SK-N-MC (cell line): Measurements from ENCODE around the gene GIGYF2.

Experiments used
- DNase-seq: peaks from one replicate; pipeline ENCODE4 v3.0.0-alpha.2; 2011; ENCODE audit warnings: low read depth, low spot score
- H3K27ac ChIP-seq: fragments of 200-600 bp; sonication (generic); 2 replicates; pipeline ENCODE4 v1.5.1; 2016; ENCODE audit warnings: mixed run types
- H3K36me3 ChIP-seq: fragments of 200-600 bp; sonication (generic); 2 replicates; pipeline ENCODE4 v1.6.1; 2017; ENCODE audit warnings: antibody characterized with exemption, low read length, mixed read lengths; ENCODE audit not compliant: insufficient read depth
- H3K4me3 ChIP-seq: fragments of 200-600 bp; sonication (generic); 2 replicates; pipeline ENCODE4 v1.5.1; 2016
- H3K9ac ChIP-seq: fragments of 200-600 bp; sonication (generic); 2 replicates; pipeline ENCODE4 v1.8.0; 2017; ENCODE audit warnings: mixed run types, mixed read lengths; ENCODE audit not compliant: insufficient read length
- H3K9me3 ChIP-seq: fragments of 200-600 bp; sonication (generic); 2 replicates; pipeline ENCODE4 v1.6.1; 2017; ENCODE audit warnings: low read depth, mild to moderate bottlenecking, antibody characterized with exemption, low read length, moderate library complexity, mixed read lengths
- EZH2 ChIP-seq: fragments of 200-600 bp; sonication (generic); IDR thresholded peaks from one replicate; pipeline ENCODE4 v1.6.1; 2017; ENCODE audit warnings: antibody characterized with exemption
- FOXP2 ChIP-seq: optimal IDR thresholded peaks from 2 replicates; pipeline ENCODE3; 2011; ENCODE audit warnings: mild to moderate bottlenecking, moderate library complexity; ENCODE audit not compliant: insufficient read depth; ENCODE audit errors: extremely low read length, control extremely low read depth
- POLR2AphosphoS5 ChIP-seq: IDR thresholded peaks from 2 replicates; pipeline ENCODE4 v1.6.1; 2012; ENCODE audit warnings: mild to moderate bottlenecking, low read depth, low read length, borderline replicate concordance

GIGYF2 gene

GRCh38 chr2:232697059-232697806 is at the start of gene GIGYF2:
Gene GIGYF2, plus strand, starts transcription at chr2:232697331. Its CDS starts 37,867 bp downstream, at chr2:232735198.
- Histone ChIP-seq H3K4me3 (peak within 1 kb of the TSS; percentile 96), H3K36me3 (peaks cover 23% of the 10 kb centered on the region), H3K27ac (0 out of 2 replicates have a peak within 1 kb of the TSS, but pooled peaks have one; percentile 69), H3K9ac (peak within 1 kb of the TSS; percentile 98), H3K9me3 (no peaks in the 10 kb centered on the region)
- DNase-seq: peak; percentile 58
- TF ChIP-seq FOXP2: no peak
- TF ChIP-seq EZH2: no peak
- peak; percentile 99 for TF ChIP-seq POLR2AphosphoS5

GRCh38 chr2:232649033-232649432 is 48.1 kb upstream of the GIGYF2 start:
- TF ChIP-seq FOXP2: no peak
- TF ChIP-seq EZH2: no peak
- no peak for TF ChIP-seq POLR2AphosphoS5
- Histone ChIP-seq H3K9me3 (no peaks in the 10 kb centered on the region), H3K4me3 (no peak overlapping the region), H3K9ac (no peak overlapping the region), H3K27ac (no peak overlapping the region), H3K36me3 (no peaks in the 10 kb centered on the region)
- DNase-seq: no peak

GRCh38 chr2:232652505-232652851 is 44.7 kb upstream of the GIGYF2 start:
- Histone ChIP-seq H3K9me3 (no peaks in the 10 kb centered on the region), H3K27ac (no peak overlapping the region), H3K36me3 (no peaks in the 10 kb centered on the region), H3K4me3 (no peak overlapping the region), H3K9ac (no peak overlapping the region)
- no peak for TF ChIP-seq EZH2
- no peak for TF ChIP-seq FOXP2
- no peak for TF ChIP-seq POLR2AphosphoS5
- DNase-seq: no peak

- no peak for DNase-seq
- TF ChIP-seq FOXP2 (no peak), POLR2AphosphoS5 (no peak), EZH2 (no peak)
- no peaks in the 10 kb centered on the region for H3K9me3 ChIP-seq
- H3K27ac ChIP-seq: no peak overlapping the region
- H3K4me3 ChIP-seq: no peak overlapping the region
- H3K9ac ChIP-seq: no peak overlapping the region
- H3K36me3 ChIP-seq: no peaks in the 10 kb centered on the region
Measured at GRCh38 chr2:232653441-232653840, 43.7 kb upstream of the GIGYF2 start.

GRCh38 chr2:232655392-232655791 is 41.7 kb upstream of the GIGYF2 start:
- DNase-seq: no peak
- TF ChIP-seq FOXP2 (no peak), EZH2 (no peak), POLR2AphosphoS5 (no peak)
- Histone ChIP-seq H3K36me3 (no peaks in the 10 kb centered on the region), H3K9ac (no peak overlapping the region), H3K27ac (no peak overlapping the region), H3K4me3 (no peak overlapping the region), H3K9me3 (no peaks in the 10 kb centered on the region)

- no peak overlapping the region for H3K4me3 ChIP-seq
- H3K36me3 ChIP-seq: no peaks in the 10 kb centered on the region
- TF ChIP-seq FOXP2 (no peak), EZH2 (no peak), POLR2AphosphoS5 (no peak)
- DNase-seq: no peak
- H3K9me3 ChIP-seq: no peaks in the 10 kb centered on the region
- no peak overlapping the region for H3K27ac ChIP-seq
- no peak overlapping the region for H3K9ac ChIP-seq
Measured at GRCh38 chr2:232658217-232658785, 38.8 kb upstream of the GIGYF2 start.

GRCh38 chr2:232659359-232659758 is 37.8 kb upstream of the GIGYF2 start:
- Histone ChIP-seq H3K9ac (no peak overlapping the region), H3K4me3 (no peak overlapping the region), H3K9me3 (no peaks in the 10 kb centered on the region), H3K36me3 (no peaks in the 10 kb centered on the region), H3K27ac (no peak overlapping the region)
- DNase-seq: no peak
- TF ChIP-seq POLR2AphosphoS5 (no peak), FOXP2 (no peak), EZH2 (no peak)

- Histone ChIP-seq H3K9me3 (no peaks in the 10 kb centered on the region), H3K9ac (no peak overlapping the region), H3K36me3 (no peaks in the 10 kb centered on the region), H3K27ac (no peak overlapping the region), H3K4me3 (no peak overlapping the region)
- TF ChIP-seq FOXP2: no peak
- no peak for TF ChIP-seq POLR2AphosphoS5
- no peak for TF ChIP-seq EZH2
- DNase-seq: no peak
Measured at GRCh38 chr2:232662486-232663260, 34.5 kb upstream of the GIGYF2 start.
